ENCODE results near the gene PVALEF.

- peak; percentile 57 for TF ChIP-seq CTCF (IDR thresholded peaks at IDR 0.05)
- TF ChIP-seq ZFX (IDR thresholded peaks at IDR 0.05; ENCODE audit: borderline replicate concordance) = no peak
Observed at GRCh38 chr17:81230043-81230820, 64.9 kb downstream of the PVALEF start.
